Fibroblast of mammary gland (primary cell): Measurements from ENCODE around the gene RETN.

Experiments used
- DNase-seq: peaks from one replicate; pipeline ENCODE4 v3.0.0-alpha.2; 2010; ENCODE audit warnings: low read depth
- H3K4me3 ChIP-seq: 2 replicates; pipeline ENCODE4 v1.5.1; 2011; ENCODE audit warnings: low read depth, mild to moderate bottlenecking, low read length, moderate library complexity; ENCODE audit not compliant: control insufficient read depth
- CTCF ChIP-seq: conservative IDR thresholded peaks from 2 replicates; pipeline ENCODE4 v1.5.1; 2011; ENCODE audit warnings: low read depth, low read length, inconsistent platforms; ENCODE audit not compliant: control insufficient read depth, insufficient read depth

Gene RETN

GRCh38 chr19:7690779-7691258, 22.0 kb downstream of the RETN start:
- TF ChIP-seq CTCF, result no peak
- no peak overlapping the region for H3K4me3 ChIP-seq
- no peak for DNase-seq

GRCh38 chr19:7691497-7691896, 22.6 kb downstream of the RETN start:
- no peak for TF ChIP-seq CTCF
- no peak overlapping the region for H3K4me3 ChIP-seq
- DNase-seq, result no peak

- no peak overlapping the region for H3K4me3 ChIP-seq
- no peak for TF ChIP-seq CTCF
- no peak for DNase-seq
These were observed 23.7 kb downstream of the RETN start for GRCh38 chr19:7692417-7693088.

DNA sequence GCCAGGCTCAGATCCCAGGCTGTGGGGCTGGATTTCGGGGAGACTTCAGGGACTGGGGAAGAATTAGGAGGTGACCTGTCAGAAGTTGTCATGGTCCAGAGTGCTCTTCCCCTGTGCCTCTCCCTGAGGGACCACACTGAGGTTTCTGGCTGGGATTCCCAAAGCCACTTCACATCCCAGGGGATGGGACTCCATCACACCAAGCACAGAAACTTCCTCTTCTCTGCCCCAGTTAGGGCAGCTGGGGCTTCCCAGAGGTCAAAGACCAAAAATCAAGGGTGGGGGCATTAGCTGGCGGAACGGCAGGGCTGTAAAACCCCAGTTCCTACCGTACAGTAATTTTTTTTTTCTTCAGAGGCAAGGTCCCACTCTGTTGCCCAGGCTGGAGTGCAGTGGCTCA, 25.6 kb downstream of the RETN start:
- DNase-seq, result no peak
- no peak overlapping the region for H3K4me3 ChIP-seq
- TF ChIP-seq CTCF, result no peak

- no peak overlapping the region for H3K4me3 ChIP-seq
- no peak for DNase-seq
- TF ChIP-seq CTCF, result no peak
These were observed 29.0 kb downstream of the RETN start for GRCh38 chr19:7697721-7698287.

DNA sequence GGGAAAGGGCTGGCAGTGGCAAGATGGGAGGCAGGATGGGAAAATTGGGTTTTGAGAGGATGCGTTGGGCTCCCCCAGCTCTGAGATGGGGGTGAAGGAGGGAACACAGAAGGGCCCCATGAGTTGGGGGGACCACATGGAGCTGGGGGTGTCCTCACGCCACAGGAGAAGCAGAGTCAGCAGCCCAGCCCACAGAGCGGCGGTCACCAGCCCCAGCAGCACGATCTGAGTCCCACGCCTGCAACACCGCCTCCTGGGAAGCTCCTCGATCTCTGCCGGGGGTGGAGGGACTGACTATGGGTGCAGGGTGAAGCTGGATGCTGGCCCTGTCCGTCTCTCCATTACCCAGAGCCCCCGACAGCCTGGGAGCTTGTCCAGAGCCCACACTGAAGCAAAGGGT, 29.7 kb downstream of the RETN start:
- TF ChIP-seq CTCF, result no peak
- H3K4me3 ChIP-seq, result no peak overlapping the region
- no peak for DNase-seq
